Measurements from ENCODE around the gene KCND3. TPM values are rescaled to one million over a fixed set of nuclear protein-coding genes. Genes with fewer than 3 reads are reported as not detected.

The KCND3 gene
- polyA plus RNA-seq, 3 donors: not detected

DNA sequence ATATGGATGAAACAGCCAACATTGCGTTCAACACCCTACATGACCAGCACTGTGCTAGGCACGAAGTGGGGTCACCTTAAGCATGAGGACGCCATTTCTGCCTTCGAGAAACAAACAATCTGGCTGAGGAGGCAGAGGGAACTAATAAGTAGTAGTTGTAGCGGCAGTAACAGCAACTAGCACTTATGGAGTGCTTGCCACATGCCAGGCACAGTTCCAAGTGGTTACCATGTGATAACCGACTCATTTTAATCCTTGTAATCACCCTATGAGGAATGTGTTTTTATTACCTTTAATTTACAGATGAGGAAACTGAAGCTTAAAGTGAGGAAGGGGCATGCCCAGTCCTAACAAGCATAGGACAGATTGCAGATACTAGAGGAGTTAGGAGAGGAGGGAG lies 33.7 kb downstream of the KCND3 start:
- no peak for DNase-seq

DNA sequence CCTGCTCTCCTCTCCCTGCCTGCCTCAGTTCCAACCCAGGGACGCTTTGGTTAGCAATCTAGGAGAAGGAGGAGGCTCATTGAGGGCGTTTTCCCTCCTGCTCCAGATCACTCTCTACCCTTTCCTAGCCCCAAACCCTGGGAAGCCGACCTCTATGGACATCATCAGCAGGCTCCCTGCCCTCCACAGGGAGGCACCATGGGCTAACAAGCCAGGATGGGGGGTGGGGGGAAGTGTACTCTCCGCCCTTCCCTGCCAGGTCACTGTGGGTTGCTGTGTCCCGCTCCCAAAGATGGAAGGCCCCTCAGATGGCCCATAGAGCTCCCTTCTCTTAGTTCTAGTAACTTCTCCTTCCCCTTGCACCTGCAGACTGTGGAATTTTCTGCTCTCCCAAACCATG lies 35.7 kb downstream of the KCND3 start:
- no peaks in the 10 kb centered on the region for H4K20me1 ChIP-seq (ENCODE audit: insufficient read depth, low read length)

More for the DNA sequence above, 33.7 kb downstream of the KCND3 start:
- Mint-ChIP-seq H3K27ac (no peak overlapping the region), H3K27me3 (ENCODE audit: low read depth in 3 of 3) (peaks cover 3 to 17% (median 6%) of the 10 kb centered on the region in 3 donors), H3K9me3 (peaks cover 0 to 6% (median 0%) of the 10 kb centered on the region in 7 donors), H3K36me3 (no peaks in the 10 kb centered on the region), H3K4me3 (no peak overlapping the region), H3K4me1 (no peaks in the 10 kb centered on the region)
- no peak overlapping the region for H3K4me2 ChIP-seq (replicated peaks; ENCODE audit: extremely low read depth, low read length, poor library complexity, severe bottlenecking)
- no peak overlapping the region for H3K9ac ChIP-seq (ENCODE audit: insufficient read depth, low read length, poor library complexity, severe bottlenecking)
- TF ChIP-seq CTCF (IDR thresholded peaks at IDR 0.05): no peak
- H4K20me1 ChIP-seq (ENCODE audit: insufficient read depth, low read length): no peaks in the 10 kb centered on the region
- no peaks in the 10 kb centered on the region for H3K4me1 ChIP-seq (ENCODE audit: control insufficient read depth in 1 of 2, insufficient read depth in 2 of 2, low read length in 2 of 2)
- H2AFZ ChIP-seq (ENCODE audit: insufficient read depth, low read depth, low read length, poor library complexity, severe bottlenecking): no peak overlapping the region
- H3K9me3 ChIP-seq (replicated peaks in 1 of 2; ENCODE audit: control insufficient read depth in 1 of 2, insufficient read depth in 1 of 2, low read length in 2 of 2): no peaks in the 10 kb centered on the region
- H3K79me2 ChIP-seq (ENCODE audit: insufficient read depth, low read length): no peaks in the 10 kb centered on the region
- no peak overlapping the region for H3K27ac ChIP-seq (ENCODE audit: low read depth in 1 of 2, low read length in 2 of 2)
- no peak overlapping the region for H3K4me3 ChIP-seq (replicated peaks in 1 of 3; ENCODE audit: low read depth in 2 of 3, low read length in 3 of 3)
- intact Hi-C loops (cut with micrococcal nuclease): loop anchor here in 1 of 2 donors (2.0 kb wide), 1 partner anchor 21 kb away; no protein-coding TSS in a partner anchor
- H3K36me3 ChIP-seq (replicated peaks in 1 of 2; ENCODE audit: control insufficient read depth in 1 of 2, insufficient read depth in 2 of 2, low read length in 2 of 2): no peaks in the 10 kb centered on the region
- no CpG with 5 or more reads among the region's 6 CpGs for WGBS (ENCODE audit: insufficient coverage)
- peaks cover 0 to 4% of the 10 kb centered on the region in 2 donors for H3K27me3 ChIP-seq (ENCODE audit: control insufficient read depth in 2 of 2, insufficient read depth in 2 of 2, low read length in 2 of 2)

More for the DNA sequence above, 35.7 kb downstream of the KCND3 start:
- no peak for TF ChIP-seq CTCF (IDR thresholded peaks at IDR 0.05)
- Histone ChIP-seq H3K9me3 (replicated peaks in 1 of 2; ENCODE audit: control insufficient read depth in 1 of 2, insufficient read depth in 1 of 2, low read length in 2 of 2) (no peaks in the 10 kb centered on the region), H3K36me3 (replicated peaks in 1 of 2; ENCODE audit: control insufficient read depth in 1 of 2, insufficient read depth in 2 of 2, low read length in 2 of 2) (no peaks in the 10 kb centered on the region), H3K4me3 (replicated peaks in 1 of 3; ENCODE audit: low read depth in 2 of 3, low read length in 3 of 3) (no peak overlapping the region), H3K4me2 (replicated peaks; ENCODE audit: extremely low read depth, low read length, poor library complexity, severe bottlenecking) (no peak overlapping the region), H3K79me2 (ENCODE audit: insufficient read depth, low read length) (no peaks in the 10 kb centered on the region), H3K9ac (ENCODE audit: insufficient read depth, low read length, poor library complexity, severe bottlenecking) (no peak overlapping the region), H3K27ac (ENCODE audit: low read depth in 1 of 2, low read length in 2 of 2) (no peak overlapping the region), H3K4me1 (ENCODE audit: control insufficient read depth in 1 of 2, insufficient read depth in 2 of 2, low read length in 2 of 2) (no peaks in the 10 kb centered on the region), H3K27me3 (ENCODE audit: control insufficient read depth in 2 of 2, insufficient read depth in 2 of 2, low read length in 2 of 2) (peaks cover 0 to 4% of the 10 kb centered on the region in 2 donors), H2AFZ (ENCODE audit: insufficient read depth, low read depth, low read length, poor library complexity, severe bottlenecking) (no peak overlapping the region)
- WGBS (ENCODE audit: insufficient coverage): no CpG with 5 or more reads among the region's 5 CpGs
- peaks cover 6 to 23% (median 6%) of the 10 kb centered on the region in 3 donors for H3K27me3 Mint-ChIP-seq (ENCODE audit: low read depth in 3 of 3)
- H3K27ac Mint-ChIP-seq: no peak overlapping the region
- H3K36me3 Mint-ChIP-seq: no peaks in the 10 kb centered on the region
- no peaks in the 10 kb centered on the region for H3K4me1 Mint-ChIP-seq
- no peak for DNase-seq
- intact Hi-C loops (cut with micrococcal nuclease): loop anchor here in 1 of 2 donors (2.0 kb wide), 1 partner anchor 19 kb away; no protein-coding TSS in a partner anchor
- no peaks in the 10 kb centered on the region for H3K9me3 Mint-ChIP-seq
- H3K4me3 Mint-ChIP-seq: no peak overlapping the region

All from CD14-positive monocyte (primary cell).